Endodermal cell (in vitro differentiated cells): ENCODE results near the gene FBXL13. TPM values are rescaled to one million over a fixed set of nuclear protein-coding genes. Genes with fewer than 3 reads are reported as not detected.

Experiments
- DNase-seq: peaks from one replicate; pipeline ENCODE4 v3.0.0-alpha.2; 2017
- H3K27ac ChIP-seq: 2 replicates; pipeline ENCODE4 v1.5.1; 2013; ENCODE audit warnings: mild to moderate bottlenecking, low read depth, low read length, moderate library complexity
- H3K27me3 ChIP-seq: 2 replicates; pipeline ENCODE4 v1.6.1; 2013; ENCODE audit warnings: mild to moderate bottlenecking, low read length, moderate library complexity; ENCODE audit not compliant: insufficient read depth, control insufficient read depth, poor library complexity, severe bottlenecking
- H3K36me3 ChIP-seq: 2 replicates; pipeline ENCODE4 v1.7.0; 2013; ENCODE audit warnings: mild to moderate bottlenecking, low read length, moderate library complexity; ENCODE audit not compliant: control insufficient read depth, insufficient read depth
- H3K4me1 ChIP-seq: one replicate; pipeline ENCODE4 v1.7.0; 2013; ENCODE audit warnings: low read length; ENCODE audit not compliant: control insufficient read depth, insufficient read depth
- H3K4me3 ChIP-seq: 2 replicates; pipeline ENCODE4 v1.5.1; 2013; ENCODE audit warnings: mild to moderate bottlenecking, low read length, moderate library complexity
- H3K9ac ChIP-seq: 2 replicates; pipeline ENCODE4 v1.6.1; 2013; ENCODE audit warnings: mild to moderate bottlenecking, low read length, moderate library complexity; ENCODE audit not compliant: poor library complexity, severe bottlenecking; ENCODE audit errors: extremely low read depth
- H3K9me3 ChIP-seq: 2 replicates; pipeline ENCODE4 v1.6.1; 2013; ENCODE audit warnings: mild to moderate bottlenecking, low read length, moderate library complexity; ENCODE audit not compliant: control insufficient read depth
- H3K27ac Mint-ChIP-seq: 2 replicates; pipeline ENCODE4 v1.8.0; 2020; ENCODE audit warnings: mixed read lengths
- H3K27me3 Mint-ChIP-seq: 2 replicates; pipeline ENCODE4 v1.8.0; 2021; ENCODE audit warnings: mild to moderate bottlenecking, mixed read lengths; ENCODE audit not compliant: insufficient read depth
- H3K36me3 Mint-ChIP-seq: 2 replicates; pipeline ENCODE4 v1.8.0; 2020; ENCODE audit warnings: low read depth, mixed read lengths
- H3K4me1 Mint-ChIP-seq: 2 replicates; pipeline ENCODE4 v1.8.0; 2020; ENCODE audit warnings: mixed read lengths
- H3K4me3 Mint-ChIP-seq: 2 replicates; pipeline ENCODE4 v1.8.0; 2020; ENCODE audit warnings: mild to moderate bottlenecking, moderate library complexity, mixed read lengths
- H3K9me3 Mint-ChIP-seq: 2 replicates; pipeline ENCODE4 v1.8.0; 2020; ENCODE audit warnings: mild to moderate bottlenecking, mixed read lengths
- CTCF ChIP-seq: fragments of 200-600 bp; sonication (generic); conservative IDR thresholded peaks from 2 replicates; pipeline ENCODE4 v1.5.0; 2021; ENCODE audit warnings: antibody characterized with exemption, mild to moderate bottlenecking
- whole genome bisulfite sequencing, 2 experiments: methylation state at CpG; one replicate each; pipeline versions ENCODE4 v1.1.5 to v1.1.7; 2013; ENCODE audit warnings: missing lambda C conversion rate in 2 of 2, mixed read lengths in 1 of 2; ENCODE audit not compliant: insufficient coverage in 1 of 2, insufficient read length in 1 of 2; 5-methylcytosine and 5-hydroxymethylcytosine counted together
- total RNA-seq, 2 donors: library from RNA; stranded (reverse); fragmentation: NEBNext Ultra II Directional in 1 of 2; extraction: Animal tissue kit (Norgen Biotek cat#: 25700) in 1 of 2; gene quantifications; 2 replicates in 1 of 2; 3 replicates in 1 of 2; pipeline ENCODE4 v1.2.1, GENCODE V29; 2021

FBXL13 gene
- total RNA-seq, 2 donors from 2014 or later = 2.1 to 2.7 TPM

GRCh38 chr7:103068414-103069403 lies 5.9 kb downstream of the FBXL13 start:
- 93 to 94% methylated on average over 7 to 23 of the region's 23 CpGs for WGBS, 2 experiments
- Mint-ChIP-seq H3K27ac (no peak overlapping the region), H3K4me3 (no peak overlapping the region), H3K27me3 (no peaks in the 10 kb centered on the region), H3K9me3 (peaks cover 21% of the 10 kb centered on the region), H3K36me3 (peaks cover 15% of the 10 kb centered on the region), H3K4me1 (peaks cover under 1% of the 10 kb centered on the region)
- H3K27me3 ChIP-seq = no peaks in the 10 kb centered on the region
- H3K9me3 ChIP-seq = peaks cover 8% of the 10 kb centered on the region
- no peaks in the 10 kb centered on the region for H3K36me3 ChIP-seq
- H3K4me3 ChIP-seq = no peak overlapping the region
- TF ChIP-seq CTCF = no peak
- H3K27ac ChIP-seq = no peak overlapping the region
- H3K9ac ChIP-seq = no peak overlapping the region
- no peaks in the 10 kb centered on the region for H3K4me1 ChIP-seq
- no peak for DNase-seq

GRCh38 chr7:103065667-103066066 lies 8.9 kb downstream of the FBXL13 start:
- H3K4me3 Mint-ChIP-seq = no peak overlapping the region
- H3K4me1 ChIP-seq = no peaks in the 10 kb centered on the region
- no peak overlapping the region for H3K4me3 ChIP-seq
- peak; percentile 74 for DNase-seq
- peaks cover 2% of the 10 kb centered on the region for H3K4me1 Mint-ChIP-seq
- peaks cover 15% of the 10 kb centered on the region for H3K36me3 Mint-ChIP-seq
- TF ChIP-seq CTCF = peak; percentile 67
- no peak overlapping the region for H3K9ac ChIP-seq
- WGBS, 2 experiments = 19% methylated on average over 1 of the region's 1 CpG; no CpG with 5 or more reads in 1 of the 2 experiments
- H3K27ac ChIP-seq = no peak overlapping the region
- H3K9me3 Mint-ChIP-seq = peaks cover 20% of the 10 kb centered on the region
- no peak overlapping the region for H3K27ac Mint-ChIP-seq
- peaks cover 6% of the 10 kb centered on the region for H3K9me3 ChIP-seq
- no peaks in the 10 kb centered on the region for H3K27me3 ChIP-seq
- no peaks in the 10 kb centered on the region for H3K36me3 ChIP-seq
- H3K27me3 Mint-ChIP-seq = no peaks in the 10 kb centered on the region

- no peaks in the 10 kb centered on the region for H3K9me3 ChIP-seq
- no peaks in the 10 kb centered on the region for H3K27me3 Mint-ChIP-seq
- WGBS, 2 experiments = 91 to 93% methylated on average over 3 of the region's 3 CpGs
- no peak overlapping the region for H3K4me3 ChIP-seq
- no peak overlapping the region for H3K27ac ChIP-seq
- no peak for DNase-seq
- peaks cover 11% of the 10 kb centered on the region for H3K36me3 Mint-ChIP-seq
- no peak overlapping the region for H3K27ac Mint-ChIP-seq
- TF ChIP-seq CTCF = peak; percentile 56
- no peak overlapping the region for H3K4me3 Mint-ChIP-seq
- H3K9ac ChIP-seq = no peak overlapping the region
- peaks cover 2% of the 10 kb centered on the region for H3K4me1 Mint-ChIP-seq
- no peaks in the 10 kb centered on the region for H3K27me3 ChIP-seq
- H3K9me3 Mint-ChIP-seq = peaks cover 11% of the 10 kb centered on the region
- H3K4me1 ChIP-seq = no peaks in the 10 kb centered on the region
- no peaks in the 10 kb centered on the region for H3K36me3 ChIP-seq
Measured at GRCh38 chr7:103063895-103064294, 10.7 kb downstream of the FBXL13 start.
